ENCODE measurements around the gene KMT2C. TPM values are rescaled to one million over a fixed set of nuclear protein-coding genes. Genes with fewer than 3 reads are reported as not detected.
A peak's percentile ranks its signal among the peaks of the same experiment; 100 is the strongest.

KMT2C gene
- total RNA-seq, 1 donor from 2014 or later = 71.8 TPM

GRCh38 chr7:152340161-152340560, 95.6 kb downstream of the KMT2C start:
- no peaks in the 10 kb centered on the region for H3K27me3 Mint-ChIP-seq (ENCODE audit: unreplicated experiment)
- H3K27ac Mint-ChIP-seq (ENCODE audit: unreplicated experiment) = no peak overlapping the region
- H3K9me3 Mint-ChIP-seq (ENCODE audit: unreplicated experiment) = no peaks in the 10 kb centered on the region
- no peaks in the 10 kb centered on the region for H3K36me3 Mint-ChIP-seq (ENCODE audit: unreplicated experiment)
- no peak overlapping the region for H3K4me3 Mint-ChIP-seq (ENCODE audit: unreplicated experiment)
- TF ChIP-seq, protein P1, sequence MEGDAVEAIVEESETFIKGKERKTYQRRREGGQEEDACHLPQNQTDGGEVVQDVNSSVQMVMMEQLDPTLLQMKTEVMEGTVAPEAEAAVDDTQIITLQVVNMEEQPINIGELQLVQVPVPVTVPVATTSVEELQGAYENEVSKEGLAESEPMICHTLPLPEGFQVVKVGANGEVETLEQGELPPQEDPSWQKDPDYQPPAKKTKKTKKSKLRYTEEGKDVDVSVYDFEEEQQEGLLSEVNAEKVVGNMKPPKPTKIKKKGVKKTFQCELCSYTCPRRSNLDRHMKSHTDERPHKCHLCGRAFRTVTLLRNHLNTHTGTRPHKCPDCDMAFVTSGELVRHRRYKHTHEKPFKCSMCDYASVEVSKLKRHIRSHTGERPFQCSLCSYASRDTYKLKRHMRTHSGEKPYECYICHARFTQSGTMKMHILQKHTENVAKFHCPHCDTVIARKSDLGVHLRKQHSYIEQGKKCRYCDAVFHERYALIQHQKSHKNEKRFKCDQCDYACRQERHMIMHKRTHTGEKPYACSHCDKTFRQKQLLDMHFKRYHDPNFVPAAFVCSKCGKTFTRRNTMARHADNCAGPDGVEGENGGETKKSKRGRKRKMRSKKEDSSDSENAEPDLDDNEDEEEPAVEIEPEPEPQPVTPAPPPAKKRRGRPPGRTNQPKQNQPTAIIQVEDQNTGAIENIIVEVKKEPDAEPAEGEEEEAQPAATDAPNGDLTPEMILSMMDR (IDR thresholded peaks at IDR 0.05) = no peak
- peaks cover 25% of the 10 kb centered on the region for H3K4me1 Mint-ChIP-seq (ENCODE audit: unreplicated experiment)
- no peak for DNase-seq (ENCODE audit: extremely low spot score, unreplicated experiment)

DNA sequence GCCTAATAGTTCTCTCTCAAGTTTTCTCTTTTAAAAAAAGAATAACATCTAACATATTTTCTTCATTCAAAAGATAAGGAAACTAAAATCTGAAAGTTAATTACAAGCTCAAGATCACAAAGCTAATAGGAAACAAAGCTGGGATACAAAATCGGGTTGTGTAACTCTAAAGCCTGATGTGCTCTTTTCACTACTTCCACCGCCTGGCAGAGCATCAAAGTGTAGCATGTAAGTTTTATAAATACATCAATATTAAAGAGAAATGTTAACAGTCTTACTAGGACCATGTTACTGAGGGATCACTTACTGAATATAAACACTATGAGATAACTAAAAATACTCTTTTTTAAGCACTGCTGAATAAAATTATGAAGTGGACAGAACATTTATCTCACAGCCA, 97.2 kb downstream of the KMT2C start:
- TF ChIP-seq, protein P1 (IDR thresholded peaks at IDR 0.05) = no peak
- Mint-ChIP-seq H3K4me1 (ENCODE audit: unreplicated experiment) (peaks cover 31% of the 10 kb centered on the region), H3K9me3 (ENCODE audit: unreplicated experiment) (no peaks in the 10 kb centered on the region), H3K27me3 (ENCODE audit: unreplicated experiment) (no peaks in the 10 kb centered on the region), H3K4me3 (ENCODE audit: unreplicated experiment) (no peak overlapping the region), H3K27ac (ENCODE audit: unreplicated experiment) (no peak overlapping the region), H3K36me3 (ENCODE audit: unreplicated experiment) (no peaks in the 10 kb centered on the region)
- no peak for DNase-seq (ENCODE audit: extremely low spot score, unreplicated experiment)

DNA sequence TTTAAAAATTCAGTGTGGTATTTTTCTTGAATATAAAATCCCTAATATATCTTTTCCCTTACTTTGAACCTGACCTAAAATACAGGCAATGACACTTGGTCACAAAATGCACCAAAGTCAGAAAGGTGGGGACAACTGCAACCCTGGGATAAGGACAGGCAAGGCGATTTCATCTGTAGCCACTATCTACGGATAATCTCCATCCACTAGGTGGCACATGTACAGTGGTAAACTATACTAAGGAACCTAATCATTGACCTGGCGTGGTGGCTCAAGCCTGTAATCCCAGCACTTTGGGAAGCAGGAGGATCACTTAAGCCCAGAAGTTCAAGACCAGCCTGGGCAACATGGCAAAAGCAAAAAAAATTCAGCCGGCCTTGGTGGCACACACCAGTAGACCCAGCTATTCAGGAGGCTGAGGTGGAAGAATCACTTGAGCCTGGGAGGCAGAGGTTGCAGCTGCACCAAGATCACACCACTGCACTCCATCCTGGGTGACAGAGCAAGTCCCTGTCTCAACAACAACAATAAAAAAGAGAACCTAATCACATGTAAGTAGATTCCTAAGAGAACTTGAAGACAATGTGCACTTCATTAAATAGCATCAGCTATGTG, 98.9 kb downstream of the KMT2C start:
- Mint-ChIP-seq H3K9me3 (ENCODE audit: unreplicated experiment) (no peaks in the 10 kb centered on the region), H3K36me3 (ENCODE audit: unreplicated experiment) (no peaks in the 10 kb centered on the region), H3K4me3 (ENCODE audit: unreplicated experiment) (no peak overlapping the region), H3K27ac (ENCODE audit: unreplicated experiment) (no peak overlapping the region), H3K4me1 (ENCODE audit: unreplicated experiment) (peaks cover 31% of the 10 kb centered on the region), H3K27me3 (ENCODE audit: unreplicated experiment) (no peaks in the 10 kb centered on the region)
- TF ChIP-seq, protein P1 (IDR thresholded peaks at IDR 0.05) = peak; percentile 67
- DNase-seq (ENCODE audit: extremely low spot score, unreplicated experiment) = no peak

GRCh38 chr7:152335900-152336571, 99.8 kb downstream of the KMT2C start:
- H3K9me3 Mint-ChIP-seq (ENCODE audit: unreplicated experiment) = no peaks in the 10 kb centered on the region
- peak overlapping the region; percentile 64 for H3K4me3 Mint-ChIP-seq (ENCODE audit: unreplicated experiment)
- TF ChIP-seq, protein P1 (IDR thresholded peaks at IDR 0.05) = no peak
- H3K4me1 Mint-ChIP-seq (ENCODE audit: unreplicated experiment) = peaks cover 27% of the 10 kb centered on the region
- peak overlapping the region; percentile 78 for H3K27ac Mint-ChIP-seq (ENCODE audit: unreplicated experiment)
- H3K27me3 Mint-ChIP-seq (ENCODE audit: unreplicated experiment) = no peaks in the 10 kb centered on the region
- no peak for DNase-seq (ENCODE audit: extremely low spot score, unreplicated experiment)
- H3K36me3 Mint-ChIP-seq (ENCODE audit: unreplicated experiment) = no peaks in the 10 kb centered on the region

- Mint-ChIP-seq H3K4me1 (ENCODE audit: unreplicated experiment) (peaks cover 26% of the 10 kb centered on the region), H3K27ac (ENCODE audit: unreplicated experiment) (peak overlapping the region; percentile 5), H3K9me3 (ENCODE audit: unreplicated experiment) (no peaks in the 10 kb centered on the region), H3K36me3 (ENCODE audit: unreplicated experiment) (peaks cover 14% of the 10 kb centered on the region), H3K4me3 (ENCODE audit: unreplicated experiment) (no peak overlapping the region), H3K27me3 (ENCODE audit: unreplicated experiment) (no peaks in the 10 kb centered on the region)
- TF ChIP-seq, protein P1 (IDR thresholded peaks at IDR 0.05) = no peak
- DNase-seq (ENCODE audit: extremely low spot score, unreplicated experiment) = no peak
These were observed 102.7 kb downstream of the KMT2C start for GRCh38 chr7:152333134-152333533.
